Measurements from ENCODE around the gene RETREG1.
"Not testable (repeated sequence)": the region's sequence is repeated elsewhere in the genome, so short reads cannot be mapped to it uniquely, and the experiment has no call there.

RETREG1 gene

GRCh38 chr5:16615741-16616535 is 859 bp downstream of the RETREG1 start:
- no peak for DNase-seq

GRCh38 chr5:16612007-16612406 is 4.8 kb downstream of the RETREG1 start:
- no peak for DNase-seq

GRCh38 chr5:16610896-16611295 is 5.9 kb downstream of the RETREG1 start:
- DNase-seq, result not testable (repeated sequence)

GRCh38 chr5:16609412-16609811 is 7.4 kb downstream of the RETREG1 start:
- no peak for DNase-seq

GRCh38 chr5:16606628-16607027 is 10.2 kb downstream of the RETREG1 start:
- DNase-seq, result no peak

- no peak for DNase-seq
These were observed 13.1 kb downstream of the RETREG1 start for GRCh38 chr5:16603701-16604100.

- no peak for DNase-seq
These were observed 13.5 kb downstream of the RETREG1 start for GRCh38 chr5:16603295-16603694.

- DNase-seq, result no peak
These were observed 14.6 kb downstream of the RETREG1 start for GRCh38 chr5:16602182-16602581.

GRCh38 chr5:16600946-16601345 is 15.9 kb downstream of the RETREG1 start:
- DNase-seq, result no peak

GRCh38 chr5:16600397-16600796 is 16.4 kb downstream of the RETREG1 start:
- DNase-seq, result no peak

GRCh38 chr5:16597946-16598694 is 18.7 kb downstream of the RETREG1 start:
- DNase-seq, result no peak

- no peak for DNase-seq
These were observed 20.2 kb downstream of the RETREG1 start for GRCh38 chr5:16596581-16596940.

- DNase-seq, result no peak
These were observed 20.8 kb downstream of the RETREG1 start for GRCh38 chr5:16595881-16596580.

GRCh38 chr5:16593628-16594027 is 23.2 kb downstream of the RETREG1 start:
- DNase-seq, result no peak

GRCh38 chr5:16593013-16593412 is 23.8 kb downstream of the RETREG1 start:
- no peak for DNase-seq

GRCh38 chr5:16592255-16592654 is 24.5 kb downstream of the RETREG1 start:
- no peak for DNase-seq

GRCh38 chr5:16590685-16591084 is 26.1 kb downstream of the RETREG1 start:
- no peak for DNase-seq

GRCh38 chr5:16589658-16590057 is 27.1 kb downstream of the RETREG1 start:
- no peak for DNase-seq

GRCh38 chr5:16588434-16589214 is 28.2 kb downstream of the RETREG1 start:
- no peak for DNase-seq

GRCh38 chr5:16586556-16586955 is 30.2 kb downstream of the RETREG1 start:
- DNase-seq, result no peak

GRCh38 chr5:16585041-16585667 is 31.6 kb downstream of the RETREG1 start:
- no peak for DNase-seq

- no peak for DNase-seq
These were observed 34.7 kb downstream of the RETREG1 start for GRCh38 chr5:16582081-16582480.
